H1 (cell line): ENCODE measurements around the gene LCN10. TPM values are rescaled to one million over a fixed set of nuclear protein-coding genes. Genes with fewer than 3 reads are reported as not detected.

Source experiments
- BRCA1 ChIP-seq: IDR thresholded peaks from 2 replicates; pipeline ENCODE4 v1.6.1; 2012; ENCODE audit warnings: low read depth, low read length, improper control_type of control experiment
- JUND ChIP-seq: IDR thresholded peaks from 2 replicates; pipeline ENCODE4 v1.6.1; 2011; ENCODE audit warnings: mild to moderate bottlenecking, improper control_type of control experiment, low read length
- polyA plus RNA-seq, 7 experiments: library from polyadenylated mRNA; depleted of rRNA in 3 of 7; stranded (reverse) in 5 of 7; unstranded in 2 of 7; fragments of >200 nt in 5 of 7; fragments of 200-250 nt in 2 of 7; gene quantifications; 1 replicate in 5 of 7; 2 replicates in 1 of 7; 4 replicates in 1 of 7; pipeline versions ENCODE4 v1.2.1 to v1.2.3, GENCODE V29; 2011 to 2013; ENCODE audit warnings: missing spikeins in 2 of 7, mixed read lengths in 2 of 7
- total RNA-seq: library from RNA; stranded (reverse); fragmentation: NEBNext Ultra II Directional; extraction: Animal tissue kit (Norgen Biotek cat#: 25700); gene quantifications from 2 replicates; pipeline ENCODE4 v1.2.1, GENCODE V29; 2021
- TF ChIP-seq, protein P1 (sequence below): IDR thresholded peaks from 2 replicates; pipeline ENCODE4 v1.6.1; 2012; ENCODE audit warnings: low read length, inconsistent platforms

The LCN10 gene
- total and polyA plus RNA-seq, 2 of the 8 experiments (the other 6 are each of a cell fraction or from before 2014, with no cell fraction given): 2.6 to 2.8 TPM

DNA sequence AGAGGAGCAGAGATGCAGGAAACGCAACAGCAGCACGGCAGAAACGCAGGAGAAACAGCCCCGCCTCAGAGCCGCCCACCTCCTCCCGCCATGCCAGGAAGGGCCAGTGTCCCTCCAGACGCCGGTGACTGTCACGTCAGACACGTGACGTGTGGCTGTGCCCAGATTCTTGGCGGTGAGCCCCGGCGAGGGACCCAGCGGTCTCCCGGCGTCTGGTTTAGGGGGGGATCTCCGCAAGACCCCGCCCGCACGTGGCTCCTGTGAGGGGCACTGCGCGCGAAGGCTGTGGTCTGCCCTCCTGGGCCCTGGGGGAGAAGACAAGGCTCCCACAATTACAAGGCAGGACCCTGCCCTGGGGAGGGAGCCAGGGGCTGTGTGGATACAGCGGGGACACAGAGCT is 17.7 kb upstream of the LCN10 start (continued):
- TF ChIP-seq, protein P1, sequence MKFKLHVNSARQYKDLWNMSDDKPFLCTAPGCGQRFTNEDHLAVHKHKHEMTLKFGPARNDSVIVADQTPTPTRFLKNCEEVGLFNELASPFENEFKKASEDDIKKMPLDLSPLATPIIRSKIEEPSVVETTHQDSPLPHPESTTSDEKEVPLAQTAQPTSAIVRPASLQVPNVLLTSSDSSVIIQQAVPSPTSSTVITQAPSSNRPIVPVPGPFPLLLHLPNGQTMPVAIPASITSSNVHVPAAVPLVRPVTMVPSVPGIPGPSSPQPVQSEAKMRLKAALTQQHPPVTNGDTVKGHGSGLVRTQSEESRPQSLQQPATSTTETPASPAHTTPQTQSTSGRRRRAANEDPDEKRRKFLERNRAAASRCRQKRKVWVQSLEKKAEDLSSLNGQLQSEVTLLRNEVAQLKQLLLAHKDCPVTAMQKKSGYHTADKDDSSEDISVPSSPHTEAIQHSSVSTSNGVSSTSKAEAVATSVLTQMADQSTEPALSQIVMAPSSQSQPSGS: no peak
- TF ChIP-seq JUND: no peak
- no peak for TF ChIP-seq BRCA1
